H1 (cell line): ENCODE measurements around the gene PAF1. TPM values are rescaled to one million over a fixed set of nuclear protein-coding genes. Genes with fewer than 3 reads are reported as not detected.

Source experiments
- CBX8 ChIP-seq: fragments of 300-800, 300-1000 bp; sonication (generic); IDR thresholded peaks from 2 replicates; pipeline ENCODE4 v1.7.1; 2016; ENCODE audit warnings: low read depth, low read length, borderline replicate concordance
- CHD2 ChIP-seq: IDR thresholded peaks from 2 replicates; pipeline ENCODE4 v1.6.1; 2012; ENCODE audit warnings: low read length, improper control_type of control experiment
- E2F6 ChIP-seq: IDR thresholded peaks from 2 replicates; pipeline ENCODE4 v1.6.1; 2012; ENCODE audit warnings: inconsistent platforms
- GABPA ChIP-seq: IDR thresholded peaks from 2 replicates; pipeline ENCODE4 v1.6.1; 2011; ENCODE audit warnings: mild to moderate bottlenecking, low read length, moderate library complexity, borderline replicate concordance; ENCODE audit not compliant: insufficient read depth
- GTF2F1 ChIP-seq: IDR thresholded peaks from 2 replicates; pipeline ENCODE4 v1.6.1; 2012; ENCODE audit warnings: low read depth, low read length, improper control_type of control experiment, borderline replicate concordance
- HDAC2 ChIP-seq, 2 experiments: fragments of 300-600 bp in 1 of 2; sonication (generic) in 1 of 2; IDR thresholded peaks; 2 replicates each; pipeline ENCODE4 v1.6.1; 2011 to 2012; ENCODE audit warnings: low read depth in 2 of 2, low read length in 2 of 2, mild to moderate bottlenecking in 2 of 2, moderate library complexity in 2 of 2, borderline replicate concordance in 1 of 2, inconsistent platforms in 1 of 2
- HDAC6 ChIP-seq: IDR thresholded peaks from one replicate; pipeline ENCODE4 v1.7.1; 2012; ENCODE audit warnings: low read depth, mild to moderate bottlenecking, inconsistent platforms, low read length, moderate library complexity
- JUND ChIP-seq: IDR thresholded peaks from 2 replicates; pipeline ENCODE4 v1.6.1; 2011; ENCODE audit warnings: mild to moderate bottlenecking, improper control_type of control experiment, low read length
- KDM5A ChIP-seq: fragments of 200-600 bp; IDR thresholded peaks from 2 replicates; pipeline ENCODE4 v1.7.1; 2012; ENCODE audit warnings: mild to moderate bottlenecking, low read length, inconsistent platforms, mixed read lengths
- RNF2 ChIP-seq: fragments of 200-900, 300-1000 bp; sonication (generic); IDR thresholded peaks from 2 replicates; pipeline ENCODE4 v1.7.1; 2016; ENCODE audit warnings: borderline replicate concordance, low read depth, mild to moderate bottlenecking, antibody characterized with exemption, low read length; ENCODE audit not compliant: poor library complexity, severe bottlenecking; ENCODE audit errors: missing control alignments
- SIN3A ChIP-seq, 2 experiments: IDR thresholded peaks in 1 of 2; conservative IDR thresholded peaks in 1 of 2; 2 replicates each; pipeline ENCODE4 v1.6.1; 2011 to 2012; ENCODE audit warnings: low read length in 2 of 2, improper control_type of control experiment in 1 of 2, low read depth in 1 of 2, mild to moderate bottlenecking in 1 of 2
- SIRT6 ChIP-seq: IDR thresholded peaks from one replicate; pipeline ENCODE4 v1.7.1; 2012; ENCODE audit warnings: low read length, inconsistent platforms
- SRF ChIP-seq: IDR thresholded peaks from 2 replicates; pipeline ENCODE4 v1.6.1; 2011; ENCODE audit warnings: mild to moderate bottlenecking, low read depth, low read length, moderate library complexity
- TAF1 ChIP-seq: IDR thresholded peaks from 2 replicates; pipeline ENCODE4 v1.6.1; 2011; ENCODE audit warnings: mild to moderate bottlenecking, low read depth, low read length
- TAF7 ChIP-seq: optimal IDR thresholded peaks from 2 replicates; pipeline ENCODE3; 2011; ENCODE audit warnings: low read depth, mild to moderate bottlenecking, inconsistent platforms, low read length, moderate library complexity, borderline replicate concordance
- TBP ChIP-seq: IDR thresholded peaks from 2 replicates; pipeline ENCODE4 v1.6.1; 2011; ENCODE audit warnings: low read depth, low read length, improper control_type of control experiment
- polyA plus RNA-seq, 7 experiments: library from polyadenylated mRNA; depleted of rRNA in 3 of 7; stranded (reverse) in 5 of 7; unstranded in 2 of 7; fragments of >200 nt in 5 of 7; fragments of 200-250 nt in 2 of 7; gene quantifications; 1 replicate in 5 of 7; 2 replicates in 1 of 7; 4 replicates in 1 of 7; pipeline versions ENCODE4 v1.2.1 to v1.2.3, GENCODE V29; 2011 to 2013; ENCODE audit warnings: missing spikeins in 2 of 7, mixed read lengths in 2 of 7
- total RNA-seq: library from RNA; stranded (reverse); fragmentation: NEBNext Ultra II Directional; extraction: Animal tissue kit (Norgen Biotek cat#: 25700); gene quantifications from 2 replicates; pipeline ENCODE4 v1.2.1, GENCODE V29; 2021

The PAF1 gene
- total and polyA plus RNA-seq, 2 of the 8 experiments (the other 6 are each of a cell fraction or from before 2014, with no cell fraction given), result 31.4 to 58.6 TPM

DNA sequence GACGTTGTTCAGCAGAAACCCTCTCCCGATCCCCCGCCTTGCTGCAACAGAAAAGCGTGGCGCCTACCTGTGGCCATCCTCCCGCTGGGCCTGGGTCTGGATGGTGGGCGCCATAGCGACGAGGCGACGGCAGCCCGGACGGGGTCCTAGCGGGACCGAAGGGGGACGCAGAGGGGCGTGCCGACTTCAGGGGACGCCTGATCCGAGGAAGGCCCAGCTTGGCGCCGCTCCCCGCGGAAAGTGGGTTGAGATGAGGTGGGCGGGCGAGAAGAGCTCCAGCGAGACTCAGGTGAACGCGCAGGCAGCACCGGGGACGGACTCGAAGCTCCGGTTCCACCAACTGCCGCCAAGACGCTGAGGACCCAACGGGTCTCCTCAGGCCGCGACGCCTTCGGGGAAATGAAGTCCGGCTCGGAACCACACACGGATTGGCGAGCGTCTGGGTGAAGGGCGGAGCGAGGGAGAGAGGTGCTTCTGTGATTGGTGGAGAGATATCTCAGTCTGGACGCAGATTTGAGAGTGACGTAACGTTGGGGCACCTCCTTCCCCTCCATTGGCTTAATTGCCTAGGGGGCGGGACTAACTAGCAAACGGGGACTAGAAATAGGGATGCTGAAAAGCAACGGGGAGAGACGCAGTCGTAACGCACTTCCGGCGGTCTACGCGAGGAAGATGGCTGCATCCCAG lies at the start of gene PAF1, which contains the start of gene MED29 (continued):
- TF ChIP-seq JUND (peak; percentile 76), TBP (peak; percentile 96), RNF2 (no peak), CHD2 (peak; percentile 89), HDAC2 (IDR thresholded peaks at IDR 0.05; ENCODE audit: borderline replicate concordance in 1 of 2, low read depth in 2 of 2, low read length in 2 of 2) (no peak), E2F6 (no peak; the same call in 1 of the 2 replicates), SIRT6 (no peak), HDAC6 (peak; percentile 31), TAF1 (peak; percentile 97), TAF7 (peak; percentile 77), GABPA (peak; percentile 36; the same call in 1 of the 2 replicates), SIN3A (conservative IDR thresholded peaks at IDR 0.05 in 1 of 2, IDR thresholded peaks at IDR 0.05 in 1 of 2; ENCODE audit: low read depth in 1 of 2, low read length in 2 of 2) (peak; percentile 45 to 64; a peak in 2 of 4 replicates), SRF (no peak), CBX8 (no peak), KDM5A (0 out of 2 replicates have a peak, but pooled peaks have one; percentile 24), GTF2F1 (peak; percentile 49)
